K562 (cell line): ENCODE data around the gene KRT82.

ENCODE experiments used
- RAD21 ChIP-seq, 2 experiments: fragments of 250-450 bp in 1 of 2; fragments of 450-650 bp in 1 of 2; sonication (Bioruptor Pico) in 1 of 2; formaldehyde crosslinking in 1 of 2; IDR thresholded peaks in 1 of 2; conservative IDR thresholded peaks in 1 of 2; 2 replicates each; pipeline versions ENCODE4 v1.4.0 to v1.8.0; 2020 to 2022; ENCODE audit warnings: mild to moderate bottlenecking in 2 of 2, moderate library complexity in 1 of 2
- SIN3B ChIP-seq: fragments of 450-650 bp; IDR thresholded peaks from 2 replicates; pipeline ENCODE4 v1.6.1; 2017; ENCODE audit warnings: low read depth, mild to moderate bottlenecking, moderate library complexity

DNA sequence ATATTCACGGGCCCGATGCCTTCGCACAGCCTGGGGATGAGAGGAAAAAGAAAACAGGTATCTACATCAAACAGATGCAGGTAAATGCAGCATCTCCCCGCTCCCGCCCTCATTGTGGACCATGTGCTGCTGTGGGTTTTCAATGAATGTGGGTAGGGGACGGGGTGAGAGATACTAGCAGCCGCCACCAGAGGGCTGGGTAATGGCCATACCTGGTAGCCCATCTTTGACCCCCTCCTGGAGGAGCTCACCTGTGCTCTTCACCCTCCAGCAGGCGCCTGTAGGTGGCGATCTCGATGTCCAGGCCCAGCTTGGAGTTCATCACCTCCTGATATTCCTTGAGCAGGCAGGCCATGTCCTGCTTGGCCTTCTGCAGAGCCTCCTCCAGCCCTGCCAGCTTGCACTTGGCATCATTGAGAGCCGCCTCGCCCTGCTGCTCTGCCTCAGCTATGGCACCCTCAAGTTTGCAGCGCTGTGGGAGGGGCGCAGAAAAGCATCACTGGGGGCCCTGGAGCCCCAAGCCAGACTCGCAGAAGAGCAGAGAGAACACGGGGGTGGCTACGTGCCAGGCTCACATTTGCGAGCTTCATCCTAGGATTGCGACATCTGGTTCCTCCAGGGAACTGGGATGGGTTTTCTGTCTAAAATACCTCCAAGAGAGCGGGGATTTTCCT, 10.2 kb downstream of the KRT82 start:
- TF ChIP-seq SIN3B (no peak), RAD21 (CRISPR knock-in tag; conservative IDR thresholded peaks at IDR 0.05 in 1 of 2, IDR thresholded peaks at IDR 0.05 in 1 of 2) (0 out of 4 replicates have a peak, but pooled peaks of 1 of the 2 experiments have one; percentile 18)
